K562 (cell line): Measurements from ENCODE around the gene BET1L. TPM values are rescaled to one million over a fixed set of nuclear protein-coding genes. Genes with fewer than 3 reads are reported as not detected.
A peak's percentile ranks its signal among the peaks of the same experiment; 100 is the strongest.

Experiments
- AFF1 ChIP-seq, 2 experiments: fragments of 450-650 bp; IDR thresholded peaks; 2 replicates each; pipeline ENCODE4 v1.6.1; 2018; ENCODE audit warnings: mild to moderate bottlenecking in 2 of 2, low read depth in 1 of 2; ENCODE audit not compliant: partially characterized antibody in 2 of 2
- CTCF ChIP-seq, 3 experiments: IDR thresholded peaks in 2 of 3; conservative IDR thresholded peaks in 1 of 3; 2 replicates each; pipeline ENCODE4 v1.5.1; 2011 to 2012; ENCODE audit warnings: low read length in 3 of 3, mild to moderate bottlenecking in 3 of 3, control low read depth in 2 of 3, improper control_type of control experiment in 1 of 3, inconsistent platforms in 1 of 3, low read depth in 1 of 3, mixed read lengths in 1 of 3, moderate library complexity in 1 of 3; ENCODE audit not compliant: insufficient read depth in 2 of 3
- GTF3C2 ChIP-seq: IDR thresholded peaks from 3 replicates; pipeline ENCODE4 v1.6.1; 2011; ENCODE audit warnings: borderline replicate concordance, mild to moderate bottlenecking, moderate library complexity; ENCODE audit not compliant: insufficient read length; ENCODE audit errors: extremely low read depth
- NELFE ChIP-seq: IDR thresholded peaks from 2 replicates; pipeline ENCODE4 v1.6.1; 2011; ENCODE audit warnings: mild to moderate bottlenecking; ENCODE audit not compliant: insufficient read depth, insufficient read length
- PHF20 ChIP-seq: fragments of 450-650 bp; IDR thresholded peaks from 2 replicates; pipeline ENCODE4 v1.6.1; 2018; ENCODE audit not compliant: partially characterized antibody
- RREB1 ChIP-seq: fragments of 250-450 bp; sonication (Bioruptor Pico); IDR thresholded peaks from 2 replicates; pipeline ENCODE4 v1.4.0; 2020
- TAL1 ChIP-seq: fragments of 450-650 bp; IDR thresholded peaks from 2 replicates; pipeline ENCODE4 v1.6.1; 2016; ENCODE audit warnings: mild to moderate bottlenecking
- TEAD4 ChIP-seq, 2 experiments: sonication (generic) in 1 of 2; formaldehyde crosslinking in 1 of 2; IDR thresholded peaks; 2 replicates each; pipeline versions ENCODE4 v1.6.1 to v1.8.0; 2012 to 2022; ENCODE audit warnings: borderline replicate concordance in 1 of 2, inconsistent platforms in 1 of 2, low read length in 1 of 2, mild to moderate bottlenecking in 1 of 2, missing genetic modification reagents in 1 of 2
- THAP7 ChIP-seq: fragments of 250-450 bp; sonication (Bioruptor Pico); IDR thresholded peaks from 2 replicates; pipeline ENCODE4 v1.5.0; 2021
- ZNF586 ChIP-seq: fragments of 450-650 bp; formaldehyde crosslinking; conservative IDR thresholded peaks from 2 replicates; pipeline ENCODE4 v1.4.0; 2020; ENCODE audit warnings: mild to moderate bottlenecking, moderate library complexity
- polyA plus RNA-seq, 8 experiments: library from polyadenylated mRNA; depleted of rRNA in 4 of 8; stranded (reverse) in 5 of 8; unstranded in 3 of 8; fragments of >200 nt; fragmentation: Nextera tagmentation in 2 of 8; fragmentation: Illumina TruSeq in 1 of 8; extraction: Ambion mirVana in 2 of 8; extraction: Trizol in 1 of 8; gene quantifications; 2 replicates each; pipeline versions ENCODE4 v1.2.1 to v1.2.3, GENCODE V29; 2011 to 2014; ENCODE audit warnings: inconsistent platforms in 1 of 8, missing spikeins in 1 of 8
- total RNA-seq, 7 experiments: library from RNA; depleted of rRNA in 6 of 7; stranded (reverse); fragments of >200 nt in 6 of 7; fragmentation: Illumina TruSeq in 2 of 7; extraction: Trizol in 2 of 7; gene quantifications; 2 replicates each; pipeline versions ENCODE4 v1.2.1 to v1.2.3, GENCODE V29; 2011 to 2021; ENCODE audit warnings: low replicate concordance in 1 of 7

BET1L gene
- total and polyA plus RNA-seq, 9 of the 15 experiments (the other 6 are each of a cell fraction or from before 2014, with no cell fraction given): 9.9 to 69.1 (median 19.9) TPM

GRCh38 chr11:207208-207862, at the start of gene BET1L, which contains the start of gene RIC8A (continued):
- TF ChIP-seq GTF3C2 (no peak), ZNF586 (no peak), PHF20 (peak; percentile 74), NELFE (no peak), CTCF (IDR thresholded peaks at IDR 0.05 in 2 of 3, conservative IDR thresholded peaks at IDR 0.05 in 1 of 3; ENCODE audit: insufficient read depth in 2 of 3, low read depth in 1 of 3, low read length in 3 of 3) (no peak; a peak in 1 of 6 replicates), RREB1 (CRISPR knock-in tag) (no peak), TAL1 (no peak), THAP7 (CRISPR knock-in tag) (no peak), AFF1 (IDR thresholded peaks at IDR 0.05; ENCODE audit: low read depth in 1 of 2, partially characterized antibody in 2 of 2) (no peak), TEAD4 (IDR thresholded peaks at IDR 0.05; ENCODE audit: low read length) (no peak), TEAD4 (CRISPR knock-in tag; IDR thresholded peaks at IDR 0.05; ENCODE audit: borderline replicate concordance) (no peak)
